ENCODE measurements around the gene PHTF2.

PHTF2 gene

GRCh38 chr7:77887567-77887966 lies 89.0 kb downstream of the PHTF2 start:
- no CpG with 5 or more reads among the region's 1 CpG for WGBS (ENCODE audit: extremely low coverage, insufficient coverage, insufficient read length)
- Histone ChIP-seq H3K9me3 (ENCODE audit: insufficient read depth, low read depth, low read length) (no peaks in the 10 kb centered on the region), H3K27me3 (ENCODE audit: insufficient read depth, low read length) (no peaks in the 10 kb centered on the region), H3K27ac (ENCODE audit: low read depth, low read length) (no peak overlapping the region), H3K23ac (ENCODE audit: low read length) (no peak overlapping the region), H4K91ac (ENCODE audit: low read depth, low read length) (no peak overlapping the region), H2AFZ (ENCODE audit: insufficient read depth, low read length, poor library complexity) (no peak overlapping the region), H3K4me2 (ENCODE audit: low read length) (no peak overlapping the region), H3K79me1 (ENCODE audit: low read length) (no peaks in the 10 kb centered on the region), H3K14ac (ENCODE audit: low read length) (no peak overlapping the region), H3K4ac (ENCODE audit: low read depth, low read length) (no peak overlapping the region), H2AK5ac (ENCODE audit: low read length) (no peak overlapping the region), H3K36me3 (ENCODE audit: control insufficient read depth in 1 of 2, insufficient read depth in 2 of 2, low read length in 2 of 2) (no peaks in the 10 kb centered on the region), H2BK5ac (ENCODE audit: low read depth, low read length, poor library complexity) (no peak overlapping the region), H3K18ac (ENCODE audit: low read length) (no peak overlapping the region), H2BK12ac (ENCODE audit: low read length) (no peak overlapping the region), H4K8ac (ENCODE audit: low read depth, low read length) (no peak overlapping the region), H2BK120ac (ENCODE audit: insufficient read depth, low read length, poor library complexity) (no peak overlapping the region), H3K9ac (ENCODE audit: low read length) (no peak overlapping the region), H3K4me1 (ENCODE audit: control insufficient read depth in 1 of 2, insufficient read depth in 2 of 2, low read length in 2 of 2) (no peaks in the 10 kb centered on the region), H4K12ac (ENCODE audit: low read depth, low read length) (no peak overlapping the region), H3K79me2 (ENCODE audit: control insufficient read depth, insufficient read depth, low read length, poor library complexity) (no peaks in the 10 kb centered on the region), H3K4me3 (ENCODE audit: low read depth, low read length) (no peak overlapping the region)
- peak in 1 of 2 donors; percentile 32 for DNase-seq

- Histone ChIP-seq H2BK5ac (ENCODE audit: low read depth, low read length, poor library complexity) (no peak overlapping the region), H4K91ac (ENCODE audit: low read depth, low read length) (no peak overlapping the region), H3K79me1 (ENCODE audit: low read length) (no peaks in the 10 kb centered on the region), H3K4ac (ENCODE audit: low read depth, low read length) (no peak overlapping the region), H2BK12ac (ENCODE audit: low read length) (no peak overlapping the region), H2BK120ac (ENCODE audit: insufficient read depth, low read length, poor library complexity) (no peak overlapping the region), H3K9me3 (ENCODE audit: insufficient read depth, low read depth, low read length) (no peaks in the 10 kb centered on the region), H4K12ac (ENCODE audit: low read depth, low read length) (no peak overlapping the region), H3K27me3 (ENCODE audit: insufficient read depth, low read length) (no peaks in the 10 kb centered on the region), H3K23ac (ENCODE audit: low read length) (no peak overlapping the region), H2AK5ac (ENCODE audit: low read length) (no peak overlapping the region), H3K14ac (ENCODE audit: low read length) (no peak overlapping the region), H2AFZ (ENCODE audit: insufficient read depth, low read length, poor library complexity) (no peak overlapping the region), H3K36me3 (ENCODE audit: control insufficient read depth in 1 of 2, insufficient read depth in 2 of 2, low read length in 2 of 2) (no peaks in the 10 kb centered on the region), H3K79me2 (ENCODE audit: control insufficient read depth, insufficient read depth, low read length, poor library complexity) (no peaks in the 10 kb centered on the region), H3K4me2 (ENCODE audit: low read length) (no peak overlapping the region), H3K27ac (ENCODE audit: low read depth, low read length) (no peak overlapping the region), H3K9ac (ENCODE audit: low read length) (no peak overlapping the region), H4K8ac (ENCODE audit: low read depth, low read length) (no peak overlapping the region), H3K4me1 (ENCODE audit: control insufficient read depth in 1 of 2, insufficient read depth in 2 of 2, low read length in 2 of 2) (no peaks in the 10 kb centered on the region), H3K4me3 (ENCODE audit: low read depth, low read length) (no peak overlapping the region), H3K18ac (ENCODE audit: low read length) (no peak overlapping the region)
- 100% methylated on average over 1 of the region's 1 CpG for WGBS (ENCODE audit: extremely low coverage, insufficient coverage, insufficient read length)
- no peak for DNase-seq
Observed at GRCh38 chr7:77888998-77889397, 90.4 kb downstream of the PHTF2 start.

- no peak overlapping the region for H4K8ac ChIP-seq (ENCODE audit: low read depth, low read length)
- no peak overlapping the region for H3K23ac ChIP-seq (ENCODE audit: low read length)
- no peak overlapping the region for H2BK120ac ChIP-seq (ENCODE audit: insufficient read depth, low read length, poor library complexity)
- H2BK5ac ChIP-seq (ENCODE audit: low read depth, low read length, poor library complexity): no peak overlapping the region
- no peaks in the 10 kb centered on the region for H3K27me3 ChIP-seq (ENCODE audit: insufficient read depth, low read length)
- no peaks in the 10 kb centered on the region for H3K79me1 ChIP-seq (ENCODE audit: low read length)
- H3K4ac ChIP-seq (ENCODE audit: low read depth, low read length): no peak overlapping the region
- H2AK5ac ChIP-seq (ENCODE audit: low read length): no peak overlapping the region
- H3K9me3 ChIP-seq (ENCODE audit: insufficient read depth, low read depth, low read length): no peaks in the 10 kb centered on the region
- H3K36me3 ChIP-seq (ENCODE audit: control insufficient read depth in 1 of 2, insufficient read depth in 2 of 2, low read length in 2 of 2): no peaks in the 10 kb centered on the region
- H3K18ac ChIP-seq (ENCODE audit: low read length): no peak overlapping the region
- H3K4me1 ChIP-seq (ENCODE audit: control insufficient read depth in 1 of 2, insufficient read depth in 2 of 2, low read length in 2 of 2): no peaks in the 10 kb centered on the region
- no peak overlapping the region for H4K12ac ChIP-seq (ENCODE audit: low read depth, low read length)
- no peak overlapping the region for H2AFZ ChIP-seq (ENCODE audit: insufficient read depth, low read length, poor library complexity)
- H3K4me2 ChIP-seq (ENCODE audit: low read length): no peak overlapping the region
- H3K9ac ChIP-seq (ENCODE audit: low read length): no peak overlapping the region
- H2BK12ac ChIP-seq (ENCODE audit: low read length): no peak overlapping the region
- H3K79me2 ChIP-seq (ENCODE audit: control insufficient read depth, insufficient read depth, low read length, poor library complexity): no peaks in the 10 kb centered on the region
- no peak overlapping the region for H3K27ac ChIP-seq (ENCODE audit: low read depth, low read length)
- H3K4me3 ChIP-seq (ENCODE audit: low read depth, low read length): no peak overlapping the region
- H4K91ac ChIP-seq (ENCODE audit: low read depth, low read length): no peak overlapping the region
- H3K14ac ChIP-seq (ENCODE audit: low read length): no peak overlapping the region
- DNase-seq: no peak
- WGBS (ENCODE audit: extremely low coverage, insufficient coverage, insufficient read length): no CpG with 5 or more reads among the region's 3 CpGs
Observed at GRCh38 chr7:77893813-77894212, 95.2 kb downstream of the PHTF2 start.

GRCh38 chr7:77894574-77895091 lies 96.1 kb downstream of the PHTF2 start:
- H3K9ac ChIP-seq (ENCODE audit: low read length): no peak overlapping the region
- no peak overlapping the region for H3K4ac ChIP-seq (ENCODE audit: low read depth, low read length)
- DNase-seq: no peak
- H3K9me3 ChIP-seq (ENCODE audit: insufficient read depth, low read depth, low read length): no peaks in the 10 kb centered on the region
- no peak overlapping the region for H3K23ac ChIP-seq (ENCODE audit: low read length)
- no peak overlapping the region for H2AFZ ChIP-seq (ENCODE audit: insufficient read depth, low read length, poor library complexity)
- H4K8ac ChIP-seq (ENCODE audit: low read depth, low read length): no peak overlapping the region
- H2BK12ac ChIP-seq (ENCODE audit: low read length): no peak overlapping the region
- H2BK5ac ChIP-seq (ENCODE audit: low read depth, low read length, poor library complexity): no peak overlapping the region
- H3K18ac ChIP-seq (ENCODE audit: low read length): no peak overlapping the region
- H3K4me1 ChIP-seq (ENCODE audit: control insufficient read depth in 1 of 2, insufficient read depth in 2 of 2, low read length in 2 of 2): no peaks in the 10 kb centered on the region
- H3K4me3 ChIP-seq (ENCODE audit: low read depth, low read length): no peak overlapping the region
- no peak overlapping the region for H2BK120ac ChIP-seq (ENCODE audit: insufficient read depth, low read length, poor library complexity)
- no peak overlapping the region for H3K27ac ChIP-seq (ENCODE audit: low read depth, low read length)
- no peak overlapping the region for H2AK5ac ChIP-seq (ENCODE audit: low read length)
- no peak overlapping the region for H3K14ac ChIP-seq (ENCODE audit: low read length)
- H3K27me3 ChIP-seq (ENCODE audit: insufficient read depth, low read length): no peaks in the 10 kb centered on the region
- 100% methylated on average over 1 of the region's 2 CpGs for WGBS (ENCODE audit: extremely low coverage, insufficient coverage, insufficient read length)
- no peaks in the 10 kb centered on the region for H3K79me1 ChIP-seq (ENCODE audit: low read length)
- no peaks in the 10 kb centered on the region for H3K79me2 ChIP-seq (ENCODE audit: control insufficient read depth, insufficient read depth, low read length, poor library complexity)
- no peak overlapping the region for H4K91ac ChIP-seq (ENCODE audit: low read depth, low read length)
- H3K36me3 ChIP-seq (ENCODE audit: control insufficient read depth in 1 of 2, insufficient read depth in 2 of 2, low read length in 2 of 2): no peaks in the 10 kb centered on the region
- H3K4me2 ChIP-seq (ENCODE audit: low read length): no peak overlapping the region
- H4K12ac ChIP-seq (ENCODE audit: low read depth, low read length): no peak overlapping the region

Data from trophoblast cell (in vitro differentiated cells and primary cell).